SK-N-SH (cell line): ENCODE data around the gene DCAF6. TPM values are rescaled to one million over a fixed set of nuclear protein-coding genes. Genes with fewer than 3 reads are reported as not detected.

Experiments used
- CTCF ChIA-PET: fragments of 300-600, 350-600 bp; formaldehyde crosslinking; extraction: SDS; loops from one replicate; lab custom pipeline; 2021; lab: Yijun Ruan, JAX
- POLR2A ChIA-PET: fragments of 350-600 bp; sonication (Branson Sonifier 250); formaldehyde crosslinking; extraction: SDS; loops from one replicate; lab custom pipeline; 2020; ENCODE audit warnings: antibody characterized with exemption, inconsistent platforms; lab: Yijun Ruan, JAX
- DNase-seq: peaks from one replicate; pipeline ENCODE4 v3.0.0; 2012
- H2AFZ ChIP-seq: fragments of 200-600 bp; sonication (generic); 2 replicates; pipeline ENCODE4 v1.8.1; 2016; ENCODE audit warnings: antibody characterized with exemption, mild to moderate bottlenecking, low read depth
- H3F3A ChIP-seq: fragments of 200-600 bp; sonication (generic); replicated peaks from 2 replicates; pipeline ENCODE3; 2016; ENCODE audit warnings: antibody characterized with exemption, mild to moderate bottlenecking; ENCODE audit not compliant: insufficient read depth
- H3K27ac ChIP-seq, 2 experiments: fragments of 200-500 bp in 1 of 2; fragments of 200-600 bp in 1 of 2; sonication (Bioruptor generic) in 1 of 2; sonication (generic), shearing (Covaris generic) in 1 of 2; 2 replicates each; pipeline versions ENCODE4 v1.5.1 to v1.6.1; 2014 to 2016; ENCODE audit warnings: low read depth in 2 of 2, inconsistent platforms in 1 of 2, low read length in 1 of 2, mild to moderate bottlenecking in 1 of 2, mixed read lengths in 1 of 2
- H3K27me3 ChIP-seq: fragments of 200-600 bp; sonication (generic), shearing (Covaris generic); 2 replicates; pipeline ENCODE4 v1.6.1; 2016; ENCODE audit warnings: mixed run types; ENCODE audit not compliant: insufficient read depth
- H3K36me3 ChIP-seq, 2 experiments: fragments of 200-500 bp in 1 of 2; fragments of 200-600 bp in 1 of 2; sonication (Bioruptor generic) in 1 of 2; sonication (generic) in 1 of 2; replicated peaks in 1 of 2; 2 replicates each; pipeline versions ENCODE3 to v1.5.1; 2014 to 2016; ENCODE audit warnings: low read length in 1 of 2, mild to moderate bottlenecking in 1 of 2; ENCODE audit not compliant: insufficient read depth in 2 of 2, control insufficient read depth in 1 of 2
- H3K4me1 ChIP-seq, 2 experiments: fragments of 200-500 bp in 1 of 2; fragments of 200-600 bp in 1 of 2; sonication (Bioruptor generic) in 1 of 2; sonication (generic), shearing (Covaris generic) in 1 of 2; 2 replicates each; pipeline versions ENCODE4 v1.5.1 to v1.6.1; 2014 to 2016; ENCODE audit warnings: low read depth in 1 of 2, low read length in 1 of 2, mixed run types in 1 of 2; ENCODE audit not compliant: insufficient read depth in 2 of 2, control insufficient read depth in 1 of 2
- H3K4me2 ChIP-seq: fragments of 200-600 bp; sonication (generic), shearing (Covaris generic); 2 replicates; pipeline ENCODE4 v1.6.1; 2017; ENCODE audit warnings: mixed run types
- H3K4me3 ChIP-seq, 2 experiments: fragments of 200-500 bp in 1 of 2; fragments of 200-600 bp in 1 of 2; sonication (Bioruptor generic) in 1 of 2; sonication (generic), shearing (Covaris generic) in 1 of 2; 2 replicates each; pipeline versions ENCODE4 v1.5.1 to v1.8.1; 2014 to 2016; ENCODE audit warnings: low read depth in 2 of 2, inconsistent platforms in 1 of 2, low read length in 1 of 2, mild to moderate bottlenecking in 1 of 2, mixed read lengths in 1 of 2, moderate library complexity in 1 of 2
- H3K79me2 ChIP-seq: fragments of 200-600 bp; sonication (generic); 2 replicates; pipeline ENCODE4 v1.8.1; 2017; ENCODE audit warnings: mild to moderate bottlenecking; ENCODE audit not compliant: insufficient read depth
- H3K9ac ChIP-seq: fragments of 200-600 bp; sonication (generic); 2 replicates; pipeline ENCODE4 v1.6.1; 2017; ENCODE audit warnings: mixed run types
- H3K9me2 ChIP-seq: fragments of 200-600 bp; sonication (generic); 2 replicates; pipeline ENCODE4 v1.6.1; 2017; ENCODE audit warnings: mixed run types
- H3K9me3 ChIP-seq: fragments of 200-600 bp; sonication (generic); 2 replicates; pipeline ENCODE4 v1.6.1; 2017; ENCODE audit warnings: mixed run types, mild to moderate bottlenecking, moderate library complexity
- H4K20me1 ChIP-seq: fragments of 200-600 bp; sonication (generic); 2 replicates; pipeline ENCODE4 v1.6.1; 2017; ENCODE audit warnings: mild to moderate bottlenecking, mixed run types; ENCODE audit not compliant: insufficient read depth
- CHD2 ChIP-seq: fragments of 150-350 bp; IDR thresholded peaks from 2 replicates; pipeline ENCODE4 v1.6.1; 2018; ENCODE audit warnings: low read length; ENCODE audit not compliant: partially characterized antibody
- EP300 ChIP-seq, 2 experiments: IDR thresholded peaks; 2 replicates each; pipeline versions ENCODE4 v1.4.0 to v1.6.1; 2012; ENCODE audit warnings: borderline replicate concordance in 1 of 2, low read depth in 1 of 2, low read length in 1 of 2
- EZH2phosphoT487 ChIP-seq: fragments of 200-600 bp; sonication (generic); IDR thresholded peaks from 2 replicates; pipeline ENCODE4 v1.6.1; 2017; ENCODE audit warnings: low read depth, mixed run types, mild to moderate bottlenecking, antibody characterized with exemption, moderate library complexity, borderline replicate concordance
- FOSL2 ChIP-seq: IDR thresholded peaks from 2 replicates; pipeline ENCODE4 v1.4.0; 2012; ENCODE audit warnings: low read depth, mild to moderate bottlenecking, moderate library complexity, borderline replicate concordance
- FOXJ3 ChIP-seq: sonication (generic); formaldehyde crosslinking; IDR thresholded peaks from 2 replicates; pipeline ENCODE4 v1.5.1; 2020; ENCODE audit warnings: mild to moderate bottlenecking, missing genetic modification reagents
- FOXM1 ChIP-seq: IDR thresholded peaks from 2 replicates; pipeline ENCODE4 v1.4.0; 2012; ENCODE audit warnings: low read depth, mild to moderate bottlenecking
- MEF2A ChIP-seq: IDR thresholded peaks from 2 replicates; pipeline ENCODE4 v1.4.0; 2012; ENCODE audit warnings: low read depth, borderline replicate concordance
- MXI1 ChIP-seq: IDR thresholded peaks from 2 replicates; pipeline ENCODE4 v1.6.1; 2012; ENCODE audit warnings: mild to moderate bottlenecking, low read depth, low read length, improper control_type of control experiment
- POLR2AphosphoS5 ChIP-seq: IDR thresholded peaks from 2 replicates; pipeline ENCODE4 v1.6.1; 2012; ENCODE audit warnings: low read depth, low read length
- RAD21 ChIP-seq: IDR thresholded peaks from 2 replicates; pipeline ENCODE4 v1.6.1; 2012; ENCODE audit warnings: mild to moderate bottlenecking, low read length
- RCOR1 ChIP-seq: fragments of 150-350 bp; IDR thresholded peaks from 2 replicates; pipeline ENCODE4 v1.6.1; 2017; ENCODE audit warnings: antibody characterized with exemption, low read length
- REST ChIP-seq: IDR thresholded peaks from 2 replicates; pipeline ENCODE4 v1.6.1; 2012; ENCODE audit warnings: mild to moderate bottlenecking, low read depth, low read length, moderate library complexity
- RXRA ChIP-seq: IDR thresholded peaks from 2 replicates; pipeline ENCODE4 v1.4.0; 2012; ENCODE audit warnings: low read depth, mild to moderate bottlenecking, borderline replicate concordance
- TAF1 ChIP-seq: IDR thresholded peaks from 2 replicates; pipeline ENCODE4 v1.6.1; 2012; ENCODE audit warnings: low read depth, mild to moderate bottlenecking, low read length, moderate library complexity, borderline replicate concordance
- TCF12 ChIP-seq: IDR thresholded peaks from 2 replicates; pipeline ENCODE4 v1.4.0; 2012
- USF2 ChIP-seq: fragments of 150-350 bp; IDR thresholded peaks from 2 replicates; pipeline ENCODE4 v1.6.1; 2017; ENCODE audit warnings: antibody characterized with exemption, low read length, low read depth, borderline replicate concordance
- YY1 ChIP-seq: IDR thresholded peaks from 2 replicates; pipeline ENCODE4 v1.4.0; 2012; ENCODE audit warnings: low read depth, mild to moderate bottlenecking
- WGBS: methylation state at CpG from one replicate; pipeline ENCODE4 v1.1.6; 2017; ENCODE audit warnings: low lambda C conversion rate; 5-methylcytosine and 5-hydroxymethylcytosine counted together
- polyA plus RNA-seq, 3 experiments: library from polyadenylated mRNA; depleted of rRNA; stranded (reverse); fragments of >200 nt; gene quantifications; 2 replicates each; pipeline ENCODE4 v1.2.3, GENCODE V29; 2012
- TF ChIP-seq, protein P1 (sequence below): fragments of 150-350 bp; IDR thresholded peaks from 2 replicates; pipeline ENCODE4 v1.6.1; 2016; ENCODE audit warnings: mild to moderate bottlenecking, low read depth, low read length
- TF ChIP-seq, protein P2 (sequence below): IDR thresholded peaks from 2 replicates; pipeline ENCODE4 v1.4.0; 2012; ENCODE audit warnings: low read depth, borderline replicate concordance
- TF ChIP-seq, protein P3 (sequence below): IDR thresholded peaks from 2 replicates; pipeline ENCODE4 v1.4.0; 2012; ENCODE audit warnings: low read depth

The DCAF6 gene
- polyA plus RNA-seq, 1 of the 3 experiments (the other 2 are of a cell fraction), result 31.3 TPM

- peaks cover 59 to 62% of the 10 kb centered on the region in 2 experiments for H3K36me3 ChIP-seq
- WGBS, result 94% methylated on average over 3 of the region's 3 CpGs
- H3K9me2 ChIP-seq, result no peaks in the 10 kb centered on the region
- no peak overlapping the region for H3K27ac ChIP-seq
- H3K9me3 ChIP-seq, result no peaks in the 10 kb centered on the region
- peaks cover 6% of the 10 kb centered on the region; the same call in 1 of the 2 replicates for H3K79me2 ChIP-seq
- H4K20me1 ChIP-seq, result no peaks in the 10 kb centered on the region
- no peak overlapping the region for H3K9ac ChIP-seq
- H3K27me3 ChIP-seq, result no peaks in the 10 kb centered on the region
- TF ChIP-seq, protein P1, sequence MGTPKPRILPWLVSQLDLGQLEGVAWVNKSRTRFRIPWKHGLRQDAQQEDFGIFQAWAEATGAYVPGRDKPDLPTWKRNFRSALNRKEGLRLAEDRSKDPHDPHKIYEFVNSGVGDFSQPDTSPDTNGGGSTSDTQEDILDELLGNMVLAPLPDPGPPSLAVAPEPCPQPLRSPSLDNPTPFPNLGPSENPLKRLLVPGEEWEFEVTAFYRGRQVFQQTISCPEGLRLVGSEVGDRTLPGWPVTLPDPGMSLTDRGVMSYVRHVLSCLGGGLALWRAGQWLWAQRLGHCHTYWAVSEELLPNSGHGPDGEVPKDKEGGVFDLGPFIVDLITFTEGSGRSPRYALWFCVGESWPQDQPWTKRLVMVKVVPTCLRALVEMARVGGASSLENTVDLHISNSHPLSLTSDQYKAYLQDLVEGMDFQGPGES, result no peak
- TF ChIP-seq, protein P2, sequence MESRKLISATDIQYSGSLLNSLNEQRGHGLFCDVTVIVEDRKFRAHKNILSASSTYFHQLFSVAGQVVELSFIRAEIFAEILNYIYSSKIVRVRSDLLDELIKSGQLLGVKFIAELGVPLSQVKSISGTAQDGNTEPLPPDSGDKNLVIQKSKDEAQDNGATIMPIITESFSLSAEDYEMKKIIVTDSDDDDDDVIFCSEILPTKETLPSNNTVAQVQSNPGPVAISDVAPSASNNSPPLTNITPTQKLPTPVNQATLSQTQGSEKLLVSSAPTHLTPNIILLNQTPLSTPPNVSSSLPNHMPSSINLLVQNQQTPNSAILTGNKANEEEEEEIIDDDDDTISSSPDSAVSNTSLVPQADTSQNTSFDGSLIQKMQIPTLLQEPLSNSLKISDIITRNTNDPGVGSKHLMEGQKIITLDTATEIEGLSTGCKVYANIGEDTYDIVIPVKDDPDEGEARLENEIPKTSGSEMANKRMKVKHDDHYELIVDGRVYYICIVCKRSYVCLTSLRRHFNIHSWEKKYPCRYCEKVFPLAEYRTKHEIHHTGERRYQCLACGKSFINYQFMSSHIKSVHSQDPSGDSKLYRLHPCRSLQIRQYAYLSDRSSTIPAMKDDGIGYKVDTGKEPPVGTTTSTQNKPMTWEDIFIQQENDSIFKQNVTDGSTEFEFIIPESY, result no peak
- TF ChIP-seq TAF1 (no peak), FOXM1 (no peak), CHD2 (no peak), FOSL2 (no peak), POLR2AphosphoS5 (no peak), YY1 (no peak), TCF12 (no peak), FOXJ3 (CRISPR knock-in tag) (no peak), EP300 (IDR thresholded peaks at IDR 0.05; ENCODE audit: borderline replicate concordance in 1 of 2, low read depth in 1 of 2, low read length in 1 of 2) (no peak), MEF2A (no peak)
- POLR2A ChIA-PET, result no interaction called here
- no peak overlapping the region for H3K4me2 ChIP-seq
- H2AFZ ChIP-seq, result no peak overlapping the region
- no peaks in the 10 kb centered on the region; a peak in 1 of 4 replicates for H3K4me1 ChIP-seq
- CTCF ChIA-PET, result no interaction called here
- no peak overlapping the region for H3K4me3 ChIP-seq
- H3F3A ChIP-seq, result peaks cover 4% of the 10 kb centered on the region
- no peak for DNase-seq
Observed at GRCh38 chr1:167999877-168000276, 63.4 kb downstream of the DCAF6 start.

DNA sequence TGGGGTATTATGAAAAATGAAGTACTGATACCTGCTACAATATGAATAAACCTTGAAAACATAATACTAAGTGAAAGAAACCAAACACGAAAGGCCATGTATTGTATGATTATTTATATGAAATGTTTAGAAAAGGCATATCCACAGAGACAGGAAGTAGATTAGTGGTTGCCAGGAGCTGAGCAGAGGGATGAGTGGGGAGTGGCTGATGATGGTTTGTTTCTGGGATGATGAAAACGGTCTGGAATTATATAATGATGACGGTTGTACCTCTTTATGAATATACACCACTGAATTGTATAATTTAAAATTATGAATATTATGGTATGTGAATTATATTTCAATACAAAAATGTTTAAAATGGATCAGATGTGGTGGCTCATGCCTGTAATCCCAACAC lies 64.2 kb downstream of the DCAF6 start:
- Histone ChIP-seq H3K4me1 (no peaks in the 10 kb centered on the region; a peak in 1 of 4 replicates), H2AFZ (no peak overlapping the region), H3K79me2 (peaks cover 6% of the 10 kb centered on the region; the same call in 1 of the 2 replicates), H3K9ac (no peak overlapping the region), H3F3A (peaks cover 8% of the 10 kb centered on the region), H3K4me2 (no peak overlapping the region), H4K20me1 (no peaks in the 10 kb centered on the region), H3K9me3 (no peaks in the 10 kb centered on the region), H3K36me3 (peaks cover 64% of the 10 kb centered on the region in 2 experiments), H3K9me2 (no peaks in the 10 kb centered on the region), H3K4me3 (no peak overlapping the region), H3K27ac (no peak overlapping the region), H3K27me3 (no peaks in the 10 kb centered on the region)
- CTCF ChIA-PET, result interaction anchor here (0.9 kb wide), 1 partner anchor 13 kb away, joined by 3 read pairs; no protein-coding TSS in a partner anchor
- DNase-seq, result no peak
- POLR2A ChIA-PET, result no interaction called here
- WGBS, result 75% methylated on average over 3 of the region's 3 CpGs
- TF ChIP-seq RAD21 (no peak), MXI1 (no peak), RCOR1 (no peak), POLR2AphosphoS5 (no peak), TCF12 (no peak), REST (no peak), RXRA (no peak), YY1 (no peak), EZH2phosphoT487 (no peak), USF2 (no peak)
- TF ChIP-seq, protein P3, sequence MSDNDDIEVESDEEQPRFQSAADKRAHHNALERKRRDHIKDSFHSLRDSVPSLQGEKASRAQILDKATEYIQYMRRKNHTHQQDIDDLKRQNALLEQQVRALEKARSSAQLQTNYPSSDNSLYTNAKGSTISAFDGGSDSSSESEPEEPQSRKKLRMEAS, result no peak
